ENCODE measurements around the gene CD48.

CD48 gene

DNA sequence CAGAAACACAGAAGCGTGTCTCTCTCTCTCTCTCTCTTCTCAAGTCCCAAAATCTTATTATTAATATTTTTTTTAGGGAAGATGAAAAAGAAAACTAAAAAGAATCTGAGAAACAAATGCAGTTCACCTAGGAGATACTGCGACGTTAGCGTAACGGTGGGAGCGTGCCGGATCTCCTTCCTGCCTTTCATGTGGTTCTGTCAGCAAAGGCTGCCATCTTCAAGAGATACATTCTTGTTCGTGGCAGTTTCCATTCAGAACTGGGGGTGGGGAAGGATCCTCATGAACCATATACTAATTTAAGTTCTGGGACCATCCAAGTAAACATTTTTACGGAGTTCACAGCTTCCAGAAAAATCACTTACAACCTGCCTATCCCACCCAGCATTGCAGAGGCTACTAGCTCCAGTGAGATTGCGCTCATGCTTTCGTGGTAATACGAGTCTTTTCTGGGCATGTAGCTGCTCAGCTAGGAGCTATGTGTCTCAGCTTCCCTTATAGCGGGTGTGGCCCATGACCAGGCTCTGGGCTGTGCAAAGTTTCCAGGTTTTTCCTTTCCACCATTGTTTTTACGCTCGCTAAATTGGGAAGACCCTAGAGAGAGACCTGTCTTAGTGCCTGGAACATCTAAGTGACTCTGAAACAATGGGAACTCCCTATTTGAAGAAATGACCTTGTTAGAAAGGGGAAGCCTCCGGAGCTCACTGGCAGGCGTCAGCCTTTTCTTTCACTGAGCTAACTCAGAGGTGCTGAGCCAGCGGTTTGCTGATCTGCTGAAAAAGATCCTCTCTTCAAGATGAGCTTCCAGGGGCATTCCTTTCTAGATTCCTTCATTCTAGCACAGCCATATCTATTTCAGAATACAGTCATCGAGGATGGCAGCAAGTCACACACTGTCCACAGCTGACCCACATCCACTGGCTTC, 82.1 kb downstream of the CD48 start:
- peak; percentile 72 for DNase-seq

DNA sequence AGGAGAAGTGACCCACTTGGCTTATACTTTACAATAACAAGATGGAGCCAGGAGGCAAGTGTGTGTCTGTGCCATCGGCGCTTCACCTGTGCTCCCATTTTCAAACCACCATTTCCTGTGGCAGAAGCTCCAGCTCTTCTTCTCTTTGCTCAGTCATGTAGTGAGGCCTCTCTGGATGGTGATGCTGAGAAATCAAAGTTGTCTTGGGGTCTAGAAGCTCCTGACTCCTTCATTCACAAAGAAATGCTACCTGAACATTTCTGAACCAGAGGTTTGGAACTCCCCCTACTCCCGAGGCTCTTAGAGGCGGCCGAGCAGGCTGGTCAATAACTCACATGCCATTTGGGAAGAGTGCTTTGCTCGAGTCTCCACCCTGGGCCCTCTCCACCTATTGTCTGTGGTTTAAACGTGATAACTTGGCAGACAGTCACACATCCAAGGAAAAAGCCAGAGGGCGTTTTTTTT, 82.8 kb downstream of the CD48 start:
- DNase-seq, result no peak

All from activated gamma-delta T cell treated with Interleukin-2 at 50 U/mL for 16 hours (primary cell).